Ovary (tissue), 3 donors: ENCODE data around the gene RGS1.

Source experiments
- CTCF ChIP-seq, 3 donors: fragments of 450-650 bp in 2 of 3; fragments of 200-600 bp in 1 of 3; IDR thresholded peaks; one replicate each; pipeline versions ENCODE4 v1.5.1 to v1.8.0; 2016 to 2022; ENCODE audit warnings: antibody characterized with exemption in 3 of 3, mild to moderate bottlenecking in 1 of 3
- EP300 ChIP-seq: sonication (generic); formaldehyde crosslinking; IDR thresholded peaks from one replicate; pipeline ENCODE4 v1.6.1; 2017; ENCODE audit warnings: antibody characterized with exemption
- donor health status: DM: no; HTN: no; CAD: no.

DNA sequence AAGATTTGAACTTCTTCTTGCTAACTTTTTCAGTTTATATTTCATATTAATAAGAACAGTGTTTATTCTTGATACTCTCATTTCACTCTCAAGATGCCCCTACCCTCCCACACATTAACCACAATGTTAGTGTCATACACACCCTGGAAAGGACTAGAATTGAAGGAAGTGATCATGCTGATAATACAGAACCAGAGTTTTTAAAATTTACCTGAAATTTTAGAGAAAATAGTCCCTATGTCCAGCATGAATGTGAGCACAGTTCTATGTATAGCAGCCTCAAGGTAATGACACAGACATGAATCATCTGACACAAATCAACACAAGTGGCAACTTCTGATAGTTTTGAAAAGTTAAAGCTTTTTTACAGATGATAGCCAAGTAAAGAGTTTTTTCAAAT is 26.0 kb downstream of the RGS1 start:
- TF ChIP-seq CTCF (IDR thresholded peaks at IDR 0.05) (no peak), EP300 (no peak)
